CD4-positive, CD25-positive, alpha-beta regulatory T cell (primary cell): Measurements from ENCODE around the gene TSLP. TPM values are rescaled to one million over a fixed set of nuclear protein-coding genes. Genes with fewer than 3 reads are reported as not detected.
A peak's percentile ranks its signal among the peaks of the same experiment; 100 is the strongest.

Source experiments
- ATAC-seq, 2 donors: fragments of 150-1000 bp; cut with Tn5 transposase; one replicate each; pipeline ENCODE4 v1.10.0; 2021; ENCODE audit warnings: low read depth in 2 of 2, moderate number of reproducible peaks in 2 of 2, moderate library complexity in 1 of 2
- DNase-seq, 3 donors: peaks; one replicate each; pipeline versions ENCODE4 v3.0.0 to v3.0.0-alpha.2; 2012 to 2022; ENCODE audit warnings: mixed read lengths in 1 of 3
- H3K27ac ChIP-seq: one replicate; pipeline ENCODE4 v1.7.0; 2013; ENCODE audit warnings: mild to moderate bottlenecking, low read length; ENCODE audit not compliant: insufficient read depth, poor library complexity, severe bottlenecking
- H3K27me3 ChIP-seq: one replicate; pipeline ENCODE4 v1.7.0; 2013; ENCODE audit warnings: low read length; ENCODE audit not compliant: control insufficient read depth, insufficient read depth
- H3K36me3 ChIP-seq: one replicate; pipeline ENCODE4 v1.7.0; 2013; ENCODE audit warnings: mild to moderate bottlenecking, low read length, moderate library complexity; ENCODE audit not compliant: control insufficient read depth, insufficient read depth
- H3K4me1 ChIP-seq: 2 replicates; pipeline ENCODE4 v1.7.0; 2013; ENCODE audit warnings: mild to moderate bottlenecking, low read length; ENCODE audit not compliant: insufficient read depth, control insufficient read depth, poor library complexity, severe bottlenecking
- H3K4me3 ChIP-seq: one replicate; pipeline ENCODE4 v1.7.0; 2013; ENCODE audit warnings: low read depth, mild to moderate bottlenecking, low read length, moderate library complexity
- H3K9me3 ChIP-seq, 2 experiments: 1 replicate in 1 of 2; 2 replicates in 1 of 2; pipeline ENCODE4 v1.7.0; 2013; ENCODE audit warnings: low read length in 2 of 2, mild to moderate bottlenecking in 1 of 2, moderate library complexity in 1 of 2; ENCODE audit not compliant: control insufficient read depth in 2 of 2
- H3K27ac Mint-ChIP-seq, 3 donors: one replicate each; pipeline ENCODE4 v1.8.0; 2020 to 2022; ENCODE audit warnings: mild to moderate bottlenecking in 3 of 3, mixed read lengths in 3 of 3, moderate library complexity in 2 of 3
- H3K27me3 Mint-ChIP-seq: one replicate; pipeline ENCODE4 v1.8.0; 2022; ENCODE audit warnings: mild to moderate bottlenecking, mixed read lengths
- H3K36me3 Mint-ChIP-seq: one replicate; pipeline ENCODE4 v1.8.0; 2020; ENCODE audit warnings: mixed read lengths
- H3K4me1 Mint-ChIP-seq, 4 donors: one replicate each; pipeline ENCODE4 v1.8.0; 2020 to 2022; ENCODE audit warnings: mixed read lengths in 4 of 4, mild to moderate bottlenecking in 1 of 4
- H3K4me3 Mint-ChIP-seq, 4 donors: one replicate each; pipeline ENCODE4 v1.8.0; 2020 to 2022; ENCODE audit warnings: mild to moderate bottlenecking in 4 of 4, mixed read lengths in 4 of 4, moderate library complexity in 3 of 4
- H3K9me3 Mint-ChIP-seq, 7 donors: one replicate each; pipeline ENCODE4 v1.8.0; 2020 to 2022; ENCODE audit warnings: mixed read lengths in 7 of 7, mild to moderate bottlenecking in 3 of 7, moderate library complexity in 2 of 7
- polyA plus RNA-seq, 4 donors: library from polyadenylated mRNA; unstranded; fragments of 300-500 nt; fragmentation: Illumina TruSeq; gene quantifications; one replicate each; pipeline ENCODE4 v1.2.3, GENCODE V29; 2021
- total RNA-seq: library from RNA; stranded (reverse); gene quantifications from one replicate; pipeline ENCODE4 v1.2.3, GENCODE V29; 2022

Gene TSLP
- total and polyA plus RNA-seq, 5 donors from 2014 or later = not detected

DNA sequence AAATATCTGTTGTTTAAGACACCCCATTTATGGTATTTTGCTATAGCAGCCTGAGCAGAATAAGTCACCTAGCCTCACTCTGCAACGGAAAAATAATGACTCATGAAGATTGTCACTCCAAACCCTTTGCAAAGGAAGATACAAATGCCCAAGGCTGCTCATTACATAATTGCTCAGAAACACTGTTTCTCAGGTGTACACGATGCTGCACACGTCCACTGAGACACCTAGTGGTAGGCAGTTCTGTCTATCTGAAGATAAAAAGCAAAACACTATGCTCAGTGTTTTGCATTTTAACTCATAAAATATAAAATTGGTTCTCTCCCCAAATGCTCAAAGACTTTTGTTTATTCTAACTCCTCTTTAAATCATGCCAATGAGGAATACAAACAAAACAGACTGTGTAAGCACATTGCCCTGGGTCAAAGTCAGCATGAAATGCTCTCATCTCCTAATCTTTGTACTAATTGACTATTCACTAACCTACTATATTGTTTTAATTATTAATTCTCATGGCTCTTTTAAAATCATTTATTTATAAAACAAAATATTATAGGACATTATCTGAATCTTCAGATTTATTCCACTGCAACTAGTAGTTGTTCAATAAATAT is 7.7 kb upstream of the TSLP start:
- Mint-ChIP-seq H3K4me1 (no peaks in the 10 kb centered on the region), H3K4me3 (no peak overlapping the region), H3K27me3 (peaks cover 55% of the 10 kb centered on the region), H3K9me3 (peaks cover 0 to 2% (median 0%) of the 10 kb centered on the region in 7 donors), H3K36me3 (no peaks in the 10 kb centered on the region), H3K27ac (no peak overlapping the region)
- no peak for ATAC-seq
- Histone ChIP-seq H3K4me3 (no peak overlapping the region), H3K4me1 (no peaks in the 10 kb centered on the region), H3K27ac (no peak overlapping the region), H3K27me3 (peaks cover 36% of the 10 kb centered on the region), H3K36me3 (no peaks in the 10 kb centered on the region), H3K9me3 (peaks cover 0 to 3% of the 10 kb centered on the region in 2 experiments)
- peak in 1 of 3 donors; percentile 16 for DNase-seq

DNA sequence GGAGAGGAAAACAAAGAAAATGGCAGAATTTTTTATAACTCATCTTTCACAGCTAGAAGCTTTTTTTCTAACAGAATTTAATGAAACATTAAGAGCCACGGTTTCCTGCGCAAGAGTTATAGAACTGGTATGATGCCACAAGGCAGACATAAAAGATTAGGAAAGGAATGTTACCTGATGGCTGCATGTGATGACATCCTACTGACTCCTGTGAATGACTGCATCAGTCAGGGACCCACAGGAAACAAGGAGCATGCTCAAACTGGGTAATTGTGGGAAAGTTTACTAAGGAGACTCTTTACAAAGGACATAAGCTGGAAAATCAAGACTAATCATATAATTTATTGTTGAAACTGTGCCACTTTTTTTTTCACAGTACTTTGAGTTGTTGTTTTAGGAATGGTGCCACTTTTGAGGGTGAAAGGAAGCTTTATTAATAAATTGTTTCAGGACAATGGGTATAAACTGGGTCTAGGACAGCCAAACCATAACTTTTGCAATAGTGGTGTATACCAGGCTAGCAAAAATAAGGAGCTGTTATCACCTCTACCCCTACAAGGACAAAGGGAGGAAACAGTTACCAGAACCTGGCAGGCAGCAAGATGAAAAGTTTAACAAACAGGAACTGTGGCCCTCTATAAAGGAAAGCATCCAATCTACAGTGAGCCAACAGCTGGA is 5.1 kb upstream of the TSLP start:
- Histone ChIP-seq H3K27me3 (peaks cover 48% of the 10 kb centered on the region), H3K9me3 (peaks cover 0 to 3% of the 10 kb centered on the region in 2 experiments), H3K4me3 (no peak overlapping the region), H3K27ac (no peak overlapping the region), H3K36me3 (no peaks in the 10 kb centered on the region), H3K4me1 (peaks cover 7% of the 10 kb centered on the region)
- H3K36me3 Mint-ChIP-seq = no peaks in the 10 kb centered on the region
- no peak overlapping the region for H3K27ac Mint-ChIP-seq
- no peaks in the 10 kb centered on the region for H3K9me3 Mint-ChIP-seq
- peaks cover 0 to 7% (median 5%) of the 10 kb centered on the region in 4 donors for H3K4me1 Mint-ChIP-seq
- H3K27me3 Mint-ChIP-seq = peaks cover 77% of the 10 kb centered on the region
- peak overlapping the region in 1 of 4 donors; percentile 12 for H3K4me3 Mint-ChIP-seq
- DNase-seq (no peak), ATAC-seq (no peak)

- Histone ChIP-seq H3K9me3 (peaks cover 0 to 3% of the 10 kb centered on the region in 2 experiments), H3K27ac (no peak overlapping the region), H3K4me3 (no peak overlapping the region), H3K36me3 (no peaks in the 10 kb centered on the region), H3K27me3 (peaks cover 57% of the 10 kb centered on the region), H3K4me1 (peaks cover 14% of the 10 kb centered on the region)
- no peaks in the 10 kb centered on the region for H3K36me3 Mint-ChIP-seq
- peaks cover 6 to 13% (median 8%) of the 10 kb centered on the region in 4 donors for H3K4me1 Mint-ChIP-seq
- H3K4me3 Mint-ChIP-seq = no peak overlapping the region
- DNase-seq = no peak
- no peak for ATAC-seq
- H3K27me3 Mint-ChIP-seq = peaks cover 84% of the 10 kb centered on the region
- H3K9me3 Mint-ChIP-seq = no peaks in the 10 kb centered on the region
- no peak overlapping the region for H3K27ac Mint-ChIP-seq
Observed at GRCh38 chr5:111068213-111068612, 3.3 kb upstream of the TSLP start.

DNA sequence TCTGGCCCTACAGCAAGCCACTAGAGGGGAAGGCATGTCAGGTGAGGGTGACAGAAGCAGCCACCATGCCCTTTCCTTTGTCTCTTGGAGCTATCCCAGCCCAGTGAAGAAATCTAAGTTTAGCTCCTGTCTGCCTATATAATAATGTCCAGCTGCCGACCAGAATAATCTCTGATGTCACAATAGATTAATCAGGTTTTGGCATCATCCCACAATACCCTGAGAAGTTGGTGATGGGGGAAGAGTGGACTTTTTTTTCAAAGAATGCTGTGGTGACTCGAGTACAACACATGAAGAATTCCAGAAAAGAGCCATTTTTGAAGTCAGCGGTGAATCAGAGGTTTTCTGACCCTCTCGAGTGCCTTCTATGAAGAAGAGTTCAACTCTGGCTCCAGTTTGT is 1.7 kb upstream of the TSLP start:
- ATAC-seq (no peak), DNase-seq (no peak)
- no peaks in the 10 kb centered on the region for H3K36me3 ChIP-seq
- no peak overlapping the region for H3K27ac ChIP-seq
- H3K9me3 ChIP-seq = peaks cover 0 to 3% of the 10 kb centered on the region in 2 experiments
- Mint-ChIP-seq H3K9me3 (no peaks in the 10 kb centered on the region), H3K27me3 (peaks cover 100% of the 10 kb centered on the region), H3K4me1 (peaks cover 6 to 24% (median 13%) of the 10 kb centered on the region in 4 donors), H3K27ac (peak overlapping the region in 1 of 3 donors; percentile 12), H3K36me3 (no peaks in the 10 kb centered on the region), H3K4me3 (no peak overlapping the region)
- H3K4me1 ChIP-seq = peaks cover 21% of the 10 kb centered on the region
- peaks cover 64% of the 10 kb centered on the region for H3K27me3 ChIP-seq
- no peak overlapping the region for H3K4me3 ChIP-seq

DNA sequence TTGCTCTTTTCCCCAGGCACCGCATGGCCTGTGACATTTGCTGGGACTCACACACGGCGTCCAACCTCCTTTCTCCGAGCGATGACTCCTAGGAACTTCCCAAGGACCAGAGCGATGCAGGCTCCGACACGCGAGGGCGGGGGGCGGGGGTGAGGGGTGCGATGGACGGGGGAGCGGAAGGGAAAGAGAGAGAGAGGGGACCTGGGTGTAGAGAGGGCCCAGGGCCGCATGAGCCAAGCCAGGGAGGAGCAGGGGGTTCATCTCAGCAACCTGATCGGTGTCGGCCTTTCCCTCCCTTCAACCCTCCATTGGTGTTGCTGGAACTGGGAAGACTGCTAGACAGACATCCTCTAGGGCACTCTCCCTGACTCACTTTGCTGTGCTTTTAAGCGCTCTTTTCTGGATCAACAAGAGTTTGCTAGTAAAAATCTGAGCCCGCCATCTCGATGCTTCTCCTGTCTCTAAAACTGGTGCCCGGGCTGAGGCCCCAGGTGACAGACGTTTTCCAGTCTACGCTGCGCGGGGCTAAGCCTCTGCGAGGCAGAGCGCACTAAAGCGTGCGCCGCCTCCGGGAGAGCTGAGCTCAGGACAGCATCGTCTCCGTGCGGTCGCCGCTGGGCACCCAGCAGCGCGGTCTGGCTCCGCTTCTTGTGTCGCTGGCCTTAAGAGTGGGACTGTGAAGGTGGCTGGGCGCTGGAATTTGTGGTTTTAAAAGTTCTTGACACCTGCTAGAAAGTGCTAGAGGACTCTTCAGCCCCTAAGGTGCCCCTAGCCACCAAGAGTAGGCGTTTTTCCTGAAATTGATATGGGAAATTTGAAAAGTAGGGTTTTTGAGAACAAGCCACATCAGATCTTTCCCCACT is 1.0 kb upstream of the TSLP start:
- no peaks in the 10 kb centered on the region for H3K36me3 ChIP-seq
- ATAC-seq (peak in 1 of 2 donors; percentile 31), DNase-seq (no peak)
- no peaks in the 10 kb centered on the region for H3K36me3 Mint-ChIP-seq
- H3K4me1 ChIP-seq = peaks cover 21% of the 10 kb centered on the region
- peaks cover 6 to 24% (median 13%) of the 10 kb centered on the region in 4 donors for H3K4me1 Mint-ChIP-seq
- no peak overlapping the region for H3K27ac ChIP-seq
- H3K27ac Mint-ChIP-seq = no peak overlapping the region
- peaks cover 0 to 3% of the 10 kb centered on the region in 2 experiments for H3K9me3 ChIP-seq
- H3K27me3 ChIP-seq = peaks cover 64% of the 10 kb centered on the region
- H3K27me3 Mint-ChIP-seq = peaks cover 95% of the 10 kb centered on the region
- H3K4me3 Mint-ChIP-seq = peak overlapping the region in 1 of 4 donors; percentile 40
- no peak overlapping the region for H3K4me3 ChIP-seq
- H3K9me3 Mint-ChIP-seq = no peaks in the 10 kb centered on the region

DNA sequence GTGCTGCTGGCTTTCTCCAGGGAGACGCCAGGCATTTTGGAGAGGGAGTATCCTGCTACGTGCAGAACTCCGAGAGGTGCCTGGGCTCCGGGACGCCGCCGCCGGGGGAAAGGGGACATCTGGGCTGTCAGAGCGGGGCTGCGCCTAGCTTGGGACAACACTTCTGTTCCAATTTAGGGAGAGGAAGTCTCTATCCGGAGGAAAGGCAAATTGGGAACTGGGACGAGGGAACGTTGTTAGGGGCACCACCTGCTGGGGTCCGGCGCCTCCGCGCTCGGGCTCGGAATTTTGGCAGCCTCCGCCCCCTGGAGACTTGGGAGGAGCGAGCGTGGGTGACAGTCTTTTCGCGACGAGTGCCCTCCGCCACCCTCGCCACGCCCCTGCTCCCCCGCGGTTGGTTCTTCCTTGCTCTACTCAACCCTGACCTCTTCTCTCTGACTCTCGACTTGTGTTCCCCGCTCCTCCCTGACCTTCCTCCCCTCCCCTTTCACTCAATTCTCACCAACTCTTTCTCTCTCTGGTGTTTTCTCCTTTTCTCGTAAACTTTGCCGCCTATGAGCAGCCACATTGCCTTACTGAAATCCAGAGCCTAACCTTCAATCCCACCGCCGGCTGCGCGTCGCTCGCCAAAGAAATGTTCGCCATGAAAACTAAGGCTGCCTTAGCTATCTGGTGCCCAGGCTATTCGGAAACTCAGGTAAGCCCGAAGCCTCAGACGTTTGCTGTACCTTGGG is 1.6 kb downstream of the TSLP start:
- Mint-ChIP-seq H3K27ac (no peak overlapping the region), H3K4me1 (peaks cover 6 to 24% (median 13%) of the 10 kb centered on the region in 4 donors), H3K4me3 (peak overlapping the region; percentile 62 to 89 (median 86)), H3K36me3 (no peaks in the 10 kb centered on the region), H3K27me3 (peaks cover 82% of the 10 kb centered on the region), H3K9me3 (peaks cover 0 to 2% (median 0%) of the 10 kb centered on the region in 7 donors)
- Histone ChIP-seq H3K36me3 (no peaks in the 10 kb centered on the region), H3K9me3 (peaks cover 0 to 3% of the 10 kb centered on the region in 2 experiments), H3K4me3 (peak overlapping the region; percentile 71), H3K27me3 (peaks cover 60% of the 10 kb centered on the region), H3K4me1 (peaks cover 21% of the 10 kb centered on the region), H3K27ac (no peak overlapping the region)
- DNase-seq = peak; percentile 26 to 46 (median 30)
- ATAC-seq = peak; percentile 50 to 76

GRCh38 chr5:111074244-111074643 is 2.7 kb downstream of the TSLP start:
- Histone ChIP-seq H3K36me3 (no peaks in the 10 kb centered on the region), H3K4me3 (no peak overlapping the region), H3K27ac (no peak overlapping the region), H3K9me3 (no peaks in the 10 kb centered on the region), H3K4me1 (peaks cover 21% of the 10 kb centered on the region), H3K27me3 (peaks cover 52% of the 10 kb centered on the region)
- H3K36me3 Mint-ChIP-seq = no peaks in the 10 kb centered on the region
- no peak overlapping the region for H3K27ac Mint-ChIP-seq
- ATAC-seq (no peak), DNase-seq (no peak)
- H3K27me3 Mint-ChIP-seq = peaks cover 79% of the 10 kb centered on the region
- no peak overlapping the region for H3K4me3 Mint-ChIP-seq
- H3K9me3 Mint-ChIP-seq = peaks cover 0 to 2% (median 0%) of the 10 kb centered on the region in 7 donors
- peaks cover 6 to 24% (median 13%) of the 10 kb centered on the region in 4 donors for H3K4me1 Mint-ChIP-seq
